OCI-M2 (cell line): ENCODE data around the gene SPATA20.

Source experiments
- DNase-seq: peaks from one replicate; lab custom pipeline; 2025; ENCODE audit not compliant: unreplicated experiment; lab: John Stamatoyannopoulos, UW

SPATA20 gene

GRCh38 chr17:50519141-50519834 lies 27.7 kb upstream of the SPATA20 start:
- DNase-seq: no peak

GRCh38 chr17:50520483-50520882 lies 26.5 kb upstream of the SPATA20 start:
- DNase-seq: no peak

- no peak for DNase-seq
Observed at GRCh38 chr17:50521514-50521913, 25.5 kb upstream of the SPATA20 start.

GRCh38 chr17:50522766-50523165 lies 24.2 kb upstream of the SPATA20 start:
- DNase-seq: no peak

- no peak for DNase-seq
Observed at GRCh38 chr17:50523208-50523607, 23.8 kb upstream of the SPATA20 start.

GRCh38 chr17:50524838-50525237 lies 22.1 kb upstream of the SPATA20 start:
- DNase-seq: no peak

- DNase-seq: no peak
Observed at GRCh38 chr17:50527155-50527762, 19.7 kb upstream of the SPATA20 start.

GRCh38 chr17:50527949-50528474 lies 19.0 kb upstream of the SPATA20 start:
- DNase-seq: no peak

GRCh38 chr17:50529849-50530248 lies 17.1 kb upstream of the SPATA20 start:
- DNase-seq: no peak

GRCh38 chr17:50531428-50532025 lies 15.4 kb upstream of the SPATA20 start:
- no peak for DNase-seq

- no peak for DNase-seq
Observed at GRCh38 chr17:50532452-50533024, 14.4 kb upstream of the SPATA20 start, which contains the start of gene EPN3. TSS of gene EPN3 (plus strand) at chr17:50532735. CDS start at chr17:50536557, 3,822 bp downstream.

- DNase-seq: no peak
Observed at GRCh38 chr17:50533185-50533584, 13.8 kb upstream of the SPATA20 start.

- DNase-seq: no peak
Observed at GRCh38 chr17:50533720-50534148, 13.2 kb upstream of the SPATA20 start.

- DNase-seq: no peak
Observed at GRCh38 chr17:50534222-50534978, 12.6 kb upstream of the SPATA20 start.

GRCh38 chr17:50534979-50535326 lies 12.0 kb upstream of the SPATA20 start:
- no peak for DNase-seq

- no peak for DNase-seq
Observed at GRCh38 chr17:50535407-50535806, 11.6 kb upstream of the SPATA20 start.

GRCh38 chr17:50536683-50537646 lies 10.0 kb upstream of the SPATA20 start:
- DNase-seq: no peak

GRCh38 chr17:50537721-50538548 lies 9.0 kb upstream of the SPATA20 start:
- DNase-seq: no peak
